GM19023 (cell line): Measurements from ENCODE around the gene B3GNT7.
"Not testable (repeated sequence)": the region's sequence is repeated elsewhere in the genome, so short reads cannot be mapped to it uniquely, and the experiment has no call there.

Experiments
- ATAC-seq: cut with Tn5 transposase; IDR thresholded peaks from one replicate; pipeline ENCODE4 v1.9.1; 2021; ENCODE audit warnings: mild to moderate bottlenecking, moderate library complexity; ENCODE audit not compliant: unreplicated experiment

B3GNT7 gene

GRCh38 chr2:231421051-231421580 is 25.6 kb downstream of the B3GNT7 start:
- no peak for ATAC-seq

GRCh38 chr2:231422056-231422455 is 26.5 kb downstream of the B3GNT7 start:
- no peak for ATAC-seq

- no peak for ATAC-seq
These were observed 27.7 kb downstream of the B3GNT7 start for GRCh38 chr2:231423176-231423575.

GRCh38 chr2:231425291-231425810 is 29.8 kb downstream of the B3GNT7 start:
- no peak for ATAC-seq

- ATAC-seq: no peak
These were observed 30.5 kb downstream of the B3GNT7 start for GRCh38 chr2:231425811-231426703.

- ATAC-seq: no peak
These were observed 31.6 kb downstream of the B3GNT7 start for GRCh38 chr2:231427116-231427515.

- no peak for ATAC-seq
These were observed 33.6 kb downstream of the B3GNT7 start for GRCh38 chr2:231429152-231429551.

GRCh38 chr2:231429901-231430300 is 34.4 kb downstream of the B3GNT7 start:
- ATAC-seq: no peak

- not testable (repeated sequence) for ATAC-seq
These were observed 34.9 kb downstream of the B3GNT7 start for GRCh38 chr2:231430437-231430836.

- ATAC-seq: no peak
These were observed 36.1 kb downstream of the B3GNT7 start for GRCh38 chr2:231431606-231432005.

GRCh38 chr2:231433990-231434389 is 38.5 kb downstream of the B3GNT7 start:
- no peak for ATAC-seq

- no peak for ATAC-seq
These were observed 41.4 kb downstream of the B3GNT7 start for GRCh38 chr2:231436957-231437356.

GRCh38 chr2:231449503-231450054 is 54.1 kb downstream of the B3GNT7 start:
- ATAC-seq: no peak

GRCh38 chr2:231450548-231450989 is 55.1 kb downstream of the B3GNT7 start:
- no peak for ATAC-seq
